Vagina (tissue), 2 donors: Measurements from ENCODE around the gene ITPKA. TPM values are rescaled to one million over a fixed set of nuclear protein-coding genes. Genes with fewer than 3 reads are reported as not detected.

Source experiments
- DNase-seq, 2 donors: peaks; one replicate each; pipeline ENCODE4 v3.0.0-alpha.2; 2017; ENCODE audit errors: extremely low spot score in 2 of 2
- H3K27ac ChIP-seq: fragments of 200-600 bp; sonication (generic); one replicate; pipeline ENCODE4 v1.5.1; 2019
- H3K27me3 ChIP-seq: fragments of 200-600 bp; sonication (generic); one replicate; pipeline ENCODE4 v1.5.1; 2019
- H3K36me3 ChIP-seq, 2 donors: fragments of 200-600 bp; sonication (generic); one replicate each; pipeline ENCODE4 v1.5.1; 2017 to 2019
- H3K4me1 ChIP-seq: fragments of 200-600 bp; sonication (generic); one replicate; pipeline ENCODE4 v1.5.1; 2019
- H3K4me3 ChIP-seq, 2 donors: fragments of 200-600 bp; sonication (generic); 1 replicate in 1 of 2; 2 replicates in 1 of 2; pipeline ENCODE4 v1.5.1; 2016 to 2019
- H3K9me3 ChIP-seq: fragments of 200-600 bp; sonication (generic); one replicate; pipeline ENCODE4 v1.5.1; 2019
- POLR2A ChIP-seq, 2 donors: fragments of 450-650 bp; IDR thresholded peaks; one replicate each; pipeline ENCODE4 v1.6.1; 2017; ENCODE audit warnings: antibody characterized with exemption in 2 of 2, mild to moderate bottlenecking in 2 of 2, moderate library complexity in 2 of 2
- POLR2AphosphoS5 ChIP-seq, 2 donors: sonication (generic); formaldehyde crosslinking; IDR thresholded peaks; one replicate each; pipeline ENCODE4 v1.9.0; 2017; ENCODE audit warnings: antibody characterized with exemption in 2 of 2, mild to moderate bottlenecking in 2 of 2, low read depth in 1 of 2; ENCODE audit not compliant: insufficient read depth in 1 of 2
- intact Hi-C: fragments of 100-400 bp; cut with DNase I; formaldehyde crosslinking; loops from one replicate; pipeline ENCODE4 v1.15.1; 2023
- total RNA-seq: library from RNA; depleted of rRNA; stranded (reverse); fragments of >200 nt; gene quantifications from one replicate; pipeline ENCODE4 v1.2.3, GENCODE V29; 2016
- TF ChIP-seq, protein P1 (sequence below), 3 experiments: fragments of 450-650 bp in 2 of 3; fragments of 200-600 bp in 1 of 3; sonication (generic) in 1 of 3; IDR thresholded peaks; one replicate each; pipeline ENCODE4 v1.5.1; 2017 to 2019; ENCODE audit warnings: antibody characterized with exemption in 3 of 3, mild to moderate bottlenecking in 2 of 3, moderate library complexity in 2 of 3

Gene ITPKA
- total RNA-seq, 1 donor from 2014 or later = not detected

GRCh38 chr15:41494190-41494921, 682 bp downstream of the ITPKA start:
- no peaks in the 10 kb centered on the region for H3K36me3 ChIP-seq
- H3K9me3 ChIP-seq = no peaks in the 10 kb centered on the region
- intact Hi-C loops = no loop called here
- no peaks in the 10 kb centered on the region for H3K27me3 ChIP-seq
- H3K4me1 ChIP-seq = peaks cover 35% of the 10 kb centered on the region
- TF ChIP-seq POLR2A (IDR thresholded peaks at IDR 0.05) (no peak), POLR2AphosphoS5 (IDR thresholded peaks at IDR 0.05; ENCODE audit: insufficient read depth in 1 of 2, low read depth in 1 of 2) (no peak)
- TF ChIP-seq, protein P1, sequence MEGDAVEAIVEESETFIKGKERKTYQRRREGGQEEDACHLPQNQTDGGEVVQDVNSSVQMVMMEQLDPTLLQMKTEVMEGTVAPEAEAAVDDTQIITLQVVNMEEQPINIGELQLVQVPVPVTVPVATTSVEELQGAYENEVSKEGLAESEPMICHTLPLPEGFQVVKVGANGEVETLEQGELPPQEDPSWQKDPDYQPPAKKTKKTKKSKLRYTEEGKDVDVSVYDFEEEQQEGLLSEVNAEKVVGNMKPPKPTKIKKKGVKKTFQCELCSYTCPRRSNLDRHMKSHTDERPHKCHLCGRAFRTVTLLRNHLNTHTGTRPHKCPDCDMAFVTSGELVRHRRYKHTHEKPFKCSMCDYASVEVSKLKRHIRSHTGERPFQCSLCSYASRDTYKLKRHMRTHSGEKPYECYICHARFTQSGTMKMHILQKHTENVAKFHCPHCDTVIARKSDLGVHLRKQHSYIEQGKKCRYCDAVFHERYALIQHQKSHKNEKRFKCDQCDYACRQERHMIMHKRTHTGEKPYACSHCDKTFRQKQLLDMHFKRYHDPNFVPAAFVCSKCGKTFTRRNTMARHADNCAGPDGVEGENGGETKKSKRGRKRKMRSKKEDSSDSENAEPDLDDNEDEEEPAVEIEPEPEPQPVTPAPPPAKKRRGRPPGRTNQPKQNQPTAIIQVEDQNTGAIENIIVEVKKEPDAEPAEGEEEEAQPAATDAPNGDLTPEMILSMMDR (IDR thresholded peaks at IDR 0.05) = no peak
- H3K27ac ChIP-seq = no peak overlapping the region
- peak overlapping the region; percentile 69 to 81 for H3K4me3 ChIP-seq
- DNase-seq = no peak

DNA sequence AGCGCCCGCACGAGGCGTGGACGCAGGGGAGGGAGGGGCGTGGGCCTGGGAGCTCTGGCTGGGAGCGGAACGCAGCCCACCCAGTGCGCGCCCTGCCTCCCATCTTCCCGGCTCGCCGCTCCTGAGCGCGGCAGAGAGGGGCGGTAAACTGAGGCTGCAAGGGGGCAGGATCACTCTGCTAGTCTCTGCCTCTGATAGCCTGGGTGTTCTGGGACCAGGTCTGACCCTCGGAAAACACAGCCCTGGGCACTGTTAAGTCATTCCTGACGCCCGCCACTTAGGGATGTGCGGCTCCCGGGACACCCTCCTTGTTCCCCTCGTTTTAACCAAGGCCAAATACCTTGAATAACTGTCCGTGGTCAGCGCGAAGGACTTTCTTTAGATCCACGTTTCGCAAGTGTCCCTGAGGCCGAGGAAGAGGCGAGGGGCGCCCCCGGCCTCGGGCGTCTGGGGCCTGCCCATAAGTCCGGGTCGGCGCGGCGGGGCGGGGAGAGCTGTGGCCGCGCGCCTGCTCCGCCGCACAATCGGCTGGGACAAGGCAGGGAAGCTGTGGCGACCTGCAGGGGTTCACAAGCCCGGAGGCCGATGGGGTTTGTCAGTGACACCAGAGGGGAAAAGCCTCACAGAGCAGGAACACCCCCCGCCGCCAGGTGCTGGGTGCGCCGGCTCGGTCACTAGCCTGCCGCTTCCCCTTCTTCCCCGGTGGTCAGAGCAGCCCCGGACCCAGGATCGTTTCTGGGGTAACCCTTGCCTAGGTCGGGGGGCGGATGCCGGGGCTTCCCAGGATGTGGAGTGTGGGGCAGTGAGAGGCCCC, 1.5 kb downstream of the ITPKA start:
- H3K27ac ChIP-seq = no peak overlapping the region
- H3K36me3 ChIP-seq = no peaks in the 10 kb centered on the region
- intact Hi-C loops = no loop called here
- no peaks in the 10 kb centered on the region for H3K9me3 ChIP-seq
- DNase-seq = no peak
- H3K4me1 ChIP-seq = peaks cover 35% of the 10 kb centered on the region
- peak overlapping the region; percentile 69 to 81 for H3K4me3 ChIP-seq
- TF ChIP-seq POLR2A (IDR thresholded peaks at IDR 0.05) (no peak), POLR2AphosphoS5 (IDR thresholded peaks at IDR 0.05; ENCODE audit: insufficient read depth in 1 of 2, low read depth in 1 of 2) (no peak)
- TF ChIP-seq, protein P1 (IDR thresholded peaks at IDR 0.05) = no peak
- no peaks in the 10 kb centered on the region for H3K27me3 ChIP-seq

GRCh38 chr15:41495736-41496599, 2.3 kb downstream of the ITPKA start:
- intact Hi-C loops = no loop called here
- Histone ChIP-seq H3K4me3 (peak overlapping the region in 1 of 2 donors; percentile 81), H3K4me1 (peaks cover 35% of the 10 kb centered on the region), H3K9me3 (no peaks in the 10 kb centered on the region), H3K27me3 (no peaks in the 10 kb centered on the region), H3K36me3 (no peaks in the 10 kb centered on the region), H3K27ac (no peak overlapping the region)
- TF ChIP-seq POLR2AphosphoS5 (IDR thresholded peaks at IDR 0.05; ENCODE audit: insufficient read depth in 1 of 2, low read depth in 1 of 2) (no peak), POLR2A (IDR thresholded peaks at IDR 0.05) (no peak)
- TF ChIP-seq, protein P1 (IDR thresholded peaks at IDR 0.05) = no peak
- no peak for DNase-seq

DNA sequence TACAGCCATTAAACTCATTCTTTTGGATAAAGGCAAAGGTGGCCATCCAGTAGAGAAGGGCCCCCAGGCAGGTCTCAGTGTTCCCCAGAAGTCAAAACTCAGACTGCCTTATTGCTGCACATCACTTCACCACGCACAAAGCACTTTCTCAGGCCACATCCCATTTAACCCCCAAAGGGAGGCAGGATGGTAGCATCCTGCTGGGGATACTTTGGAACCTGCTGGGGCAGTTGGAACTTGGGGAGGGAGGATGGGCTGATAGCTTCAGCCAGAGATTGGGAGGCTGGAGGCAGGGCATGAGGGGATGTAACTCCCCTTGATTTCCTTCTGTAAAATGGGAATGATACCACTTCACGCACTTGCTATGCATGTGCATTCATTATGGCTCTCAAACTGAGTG, 5.0 kb downstream of the ITPKA start:
- Histone ChIP-seq H3K27ac (no peak overlapping the region), H3K9me3 (no peaks in the 10 kb centered on the region), H3K36me3 (no peaks in the 10 kb centered on the region), H3K4me3 (no peak overlapping the region), H3K27me3 (no peaks in the 10 kb centered on the region), H3K4me1 (peaks cover 44% of the 10 kb centered on the region)
- TF ChIP-seq, protein P1 (IDR thresholded peaks at IDR 0.05) = no peak
- TF ChIP-seq POLR2AphosphoS5 (IDR thresholded peaks at IDR 0.05; ENCODE audit: insufficient read depth in 1 of 2, low read depth in 1 of 2) = no peak
- TF ChIP-seq POLR2A (IDR thresholded peaks at IDR 0.05) = no peak
- no peak for DNase-seq
- intact Hi-C loops = no loop called here
